SKM-1 treated with dmso at 0.1 percent for 144 hours (cell line): Measurements from ENCODE around the gene CACNA1C.

Source experiments
- DNase-seq: peaks from one replicate; lab custom pipeline; 2025; ENCODE audit not compliant: unreplicated experiment; lab: John Stamatoyannopoulos, UW

The CACNA1C gene

GRCh38 chr12:2494486-2495192 is 441.9 kb downstream of the CACNA1C start:
- DNase-seq: no peak

GRCh38 chr12:2495417-2496112 is 442.8 kb downstream of the CACNA1C start:
- no peak for DNase-seq

GRCh38 chr12:2498964-2499500 is 446.2 kb downstream of the CACNA1C start:
- DNase-seq: no peak

GRCh38 chr12:2501464-2502191 is 448.8 kb downstream of the CACNA1C start:
- DNase-seq: peak; percentile 41

GRCh38 chr12:2503036-2503435 is 450.2 kb downstream of the CACNA1C start:
- DNase-seq: no peak

- DNase-seq: no peak
These were observed 451.0 kb downstream of the CACNA1C start for GRCh38 chr12:2503762-2504161.

GRCh38 chr12:2504577-2504976 is 451.8 kb downstream of the CACNA1C start:
- no peak for DNase-seq

- DNase-seq: no peak
These were observed 455.0 kb downstream of the CACNA1C start for GRCh38 chr12:2507814-2508213.

GRCh38 chr12:2509137-2509536 is 456.4 kb downstream of the CACNA1C start:
- DNase-seq: no peak

GRCh38 chr12:2510045-2510444 is 457.3 kb downstream of the CACNA1C start:
- DNase-seq: no peak

GRCh38 chr12:2513141-2514037 is 460.6 kb downstream of the CACNA1C start:
- DNase-seq: no peak

GRCh38 chr12:2514038-2514340 is 461.2 kb downstream of the CACNA1C start:
- no peak for DNase-seq

- no peak for DNase-seq
These were observed 468.0 kb downstream of the CACNA1C start for GRCh38 chr12:2520722-2521246.

GRCh38 chr12:2523317-2523716 is 470.5 kb downstream of the CACNA1C start:
- no peak for DNase-seq

- DNase-seq: no peak
These were observed 471.1 kb downstream of the CACNA1C start for GRCh38 chr12:2523844-2524243.

- no peak for DNase-seq
These were observed 473.6 kb downstream of the CACNA1C start for GRCh38 chr12:2526371-2526770.

GRCh38 chr12:2528001-2528400 is 475.2 kb downstream of the CACNA1C start:
- no peak for DNase-seq

- DNase-seq: no peak
These were observed 477.0 kb downstream of the CACNA1C start for GRCh38 chr12:2529807-2530206.

- no peak for DNase-seq
These were observed 478.6 kb downstream of the CACNA1C start for GRCh38 chr12:2531371-2531770.

- no peak for DNase-seq
These were observed 480.2 kb downstream of the CACNA1C start for GRCh38 chr12:2533036-2533435.
